Heart left ventricle (tissue), 13 donors: ENCODE results near the gene SAP130.

ENCODE experiments used
- POLR2A ChIP-seq, 2 donors: fragments of 450-650 bp; IDR thresholded peaks; one replicate each; pipeline ENCODE4 v1.6.1; 2017; ENCODE audit warnings: antibody characterized with exemption in 2 of 2, mild to moderate bottlenecking in 2 of 2, moderate library complexity in 2 of 2
- TF ChIP-seq, protein P1 (sequence below), 12 donors: fragments of 200-600 bp; sonication (generic) in 4 of 12; IDR thresholded peaks; one replicate each; pipeline versions ENCODE4 v1.5.0 to v1.8.0; 2018 to 2022; ENCODE audit warnings: antibody characterized with exemption in 12 of 12, mild to moderate bottlenecking in 5 of 12
- donor health status: ischemic (EF 13 %, LVEDD 7.1; RV severe dilation, severe dysfunction).
- donor health status: DM: no; HTN: yes; CAD: no.
- donor health status: DM: no; HTN: no; CAD: no.
- donor health status: ischemic (EF 25% LVEDD 6.9; RV normal size, moderate dysfunction).
- donor health status: ischemic (EF 25% LVEDD 5.7; RV mildly dilated, moderate dysfunction).
- donor health status: ischemic (EF 35%, LVEDD 5.7; RV mildly dilated, moderate dysfunction).
- donor health status: nonischemic (EF 11% LVEDD 7.7; RV severe dilation, severe dysfunction).
- donor health status: DM: yes; HTN: yes; CAD: no.
- donor health status: PGD.
- donor health status: ischemic (EF 29% LVEDD 5.4; RV normal size, mild dysfunction).
- donor health status: nonischemic (EF 23%, LVEDD 6.1; RV moderate dilation, normal function).

DNA sequence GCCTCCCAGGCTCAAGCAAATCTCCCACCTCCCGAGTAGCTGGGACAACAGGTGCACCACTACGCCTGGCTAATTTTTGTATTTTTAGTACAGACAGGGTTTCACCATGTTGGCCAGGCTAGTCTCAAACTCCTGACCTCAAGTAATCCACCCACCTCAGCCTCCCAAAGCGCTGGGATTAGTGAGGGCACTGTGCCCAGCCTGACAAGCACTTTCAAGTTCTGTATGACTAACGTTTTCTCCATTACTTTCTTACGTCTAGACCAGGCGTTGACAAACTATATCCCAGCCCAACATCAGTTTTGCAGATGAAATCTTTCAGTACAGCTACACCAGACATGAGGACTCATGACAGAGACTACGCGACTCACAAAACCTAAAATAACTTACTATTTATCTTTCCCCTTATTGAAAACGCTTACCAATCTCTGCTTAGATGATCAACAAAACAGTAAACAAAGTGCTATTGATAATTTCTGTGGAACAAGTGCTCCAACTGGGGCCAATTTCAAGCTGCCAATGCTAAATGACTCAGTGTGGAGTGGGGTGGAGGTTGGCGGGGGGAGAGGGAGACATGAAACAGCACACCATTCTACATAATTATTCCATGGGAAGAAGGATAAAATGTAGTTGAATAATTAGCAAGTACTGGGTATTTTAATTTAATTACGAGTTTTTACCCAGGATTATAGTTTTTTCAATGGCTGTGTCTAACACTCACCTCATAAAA lies 59.1 kb downstream of the SAP130 start:
- TF ChIP-seq, protein P1, sequence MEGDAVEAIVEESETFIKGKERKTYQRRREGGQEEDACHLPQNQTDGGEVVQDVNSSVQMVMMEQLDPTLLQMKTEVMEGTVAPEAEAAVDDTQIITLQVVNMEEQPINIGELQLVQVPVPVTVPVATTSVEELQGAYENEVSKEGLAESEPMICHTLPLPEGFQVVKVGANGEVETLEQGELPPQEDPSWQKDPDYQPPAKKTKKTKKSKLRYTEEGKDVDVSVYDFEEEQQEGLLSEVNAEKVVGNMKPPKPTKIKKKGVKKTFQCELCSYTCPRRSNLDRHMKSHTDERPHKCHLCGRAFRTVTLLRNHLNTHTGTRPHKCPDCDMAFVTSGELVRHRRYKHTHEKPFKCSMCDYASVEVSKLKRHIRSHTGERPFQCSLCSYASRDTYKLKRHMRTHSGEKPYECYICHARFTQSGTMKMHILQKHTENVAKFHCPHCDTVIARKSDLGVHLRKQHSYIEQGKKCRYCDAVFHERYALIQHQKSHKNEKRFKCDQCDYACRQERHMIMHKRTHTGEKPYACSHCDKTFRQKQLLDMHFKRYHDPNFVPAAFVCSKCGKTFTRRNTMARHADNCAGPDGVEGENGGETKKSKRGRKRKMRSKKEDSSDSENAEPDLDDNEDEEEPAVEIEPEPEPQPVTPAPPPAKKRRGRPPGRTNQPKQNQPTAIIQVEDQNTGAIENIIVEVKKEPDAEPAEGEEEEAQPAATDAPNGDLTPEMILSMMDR (IDR thresholded peaks at IDR 0.05): no peak
- TF ChIP-seq POLR2A (IDR thresholded peaks at IDR 0.05): no peak
